HepG2 (cell line): ENCODE data around the gene DOHH. TPM values are rescaled to one million over a fixed set of nuclear protein-coding genes. Genes with fewer than 3 reads are reported as not detected.

Experiments
- HDAC1 ChIP-seq: sonication (generic); formaldehyde crosslinking; IDR thresholded peaks from 2 replicates; pipeline ENCODE4 v1.5.1; 2020; ENCODE audit warnings: mild to moderate bottlenecking, missing genetic modification reagents
- HIVEP1 ChIP-seq: sonication (generic); formaldehyde crosslinking; IDR thresholded peaks from 2 replicates; pipeline ENCODE4 v1.4.0; 2020; ENCODE audit warnings: mild to moderate bottlenecking, missing genetic modification reagents
- HMGXB4 ChIP-seq, 2 experiments: sonication (generic) in 1 of 2; formaldehyde crosslinking in 1 of 2; IDR thresholded peaks; 2 replicates each; pipeline versions ENCODE4 v1.4.0 to v1.6.1; 2018 to 2020; ENCODE audit warnings: missing genetic modification reagents in 2 of 2, borderline replicate concordance in 1 of 2, low read depth in 1 of 2, mild to moderate bottlenecking in 1 of 2, missing biosample characterization in 1 of 2
- KDM5B ChIP-seq: sonication (generic); formaldehyde crosslinking; IDR thresholded peaks from 2 replicates; pipeline ENCODE4 v1.4.0; 2020; ENCODE audit warnings: missing genetic modification reagents, mild to moderate bottlenecking, borderline replicate concordance
- KLF16 ChIP-seq, 2 experiments: sonication (generic) in 1 of 2; formaldehyde crosslinking in 1 of 2; IDR thresholded peaks; 2 replicates each; pipeline versions ENCODE4 v1.6.1 to v1.8.0; 2016 to 2023; ENCODE audit warnings: missing genetic modification reagents in 2 of 2, missing compliant biosample characterization in 1 of 2
- MEF2D ChIP-seq: sonication (generic); formaldehyde crosslinking; IDR thresholded peaks from 2 replicates; pipeline ENCODE4 v1.5.1; 2020; ENCODE audit warnings: mild to moderate bottlenecking, missing genetic modification reagents
- NCOA2 ChIP-seq: sonication (generic); formaldehyde crosslinking; IDR thresholded peaks from 2 replicates; pipeline ENCODE4 v1.8.0; 2022; ENCODE audit warnings: inconsistent platforms
- RFX5 ChIP-seq: IDR thresholded peaks from 2 replicates; pipeline ENCODE4 v1.6.1; 2011; ENCODE audit warnings: low read depth, low read length, improper control_type of control experiment
- RXRB ChIP-seq: IDR thresholded peaks from 2 replicates; pipeline ENCODE4 v1.6.1; 2016; ENCODE audit warnings: borderline replicate concordance, missing genetic modification reagents, missing compliant biosample characterization
- TCF7 ChIP-seq: sonication (generic); IDR thresholded peaks from 2 replicates; pipeline ENCODE4 v1.6.1; 2016; ENCODE audit warnings: antibody characterized with exemption, low read depth
- ZNF34 ChIP-seq: sonication (generic); formaldehyde crosslinking; IDR thresholded peaks from 2 replicates; pipeline ENCODE4 v1.4.0; 2020; ENCODE audit warnings: mild to moderate bottlenecking, missing genetic modification reagents, borderline replicate concordance
- ZNF407 ChIP-seq: sonication (generic); formaldehyde crosslinking; IDR thresholded peaks from one replicate; pipeline ENCODE4 v1.5.1; 2020; ENCODE audit warnings: mild to moderate bottlenecking, missing genetic modification reagents; ENCODE audit errors: not compliant biosample characterization
- ZNF562 ChIP-seq: sonication (generic); formaldehyde crosslinking; IDR thresholded peaks from 2 replicates; pipeline ENCODE4 v1.8.0; 2022; ENCODE audit warnings: missing genetic modification reagents, borderline replicate concordance
- ZNF597 ChIP-seq: sonication (generic); formaldehyde crosslinking; IDR thresholded peaks from 2 replicates; pipeline ENCODE4 v1.5.0; 2020; ENCODE audit warnings: missing genetic modification reagents
- ZSCAN25 ChIP-seq: sonication (generic); formaldehyde crosslinking; IDR thresholded peaks from 2 replicates; pipeline ENCODE4 v1.8.0; 2022; ENCODE audit warnings: mild to moderate bottlenecking, missing genetic modification reagents
- polyA plus RNA-seq, 8 experiments: library from polyadenylated mRNA; depleted of rRNA in 3 of 8; stranded (reverse) in 7 of 8; unstranded in 1 of 8; fragments of >200 nt; fragmentation: Illumina TruSeq in 4 of 8; extraction: Trizol in 4 of 8; gene quantifications; 2 replicates each; pipeline versions ENCODE4 v1.2.1 to v1.2.3, GENCODE V29; 2011 to 2016; ENCODE audit warnings: low read depth in 4 of 8, missing spikeins in 1 of 8, mixed read lengths in 1 of 8; ENCODE audit not compliant: insufficient read depth in 1 of 8
- total RNA-seq, 5 experiments: library from RNA; depleted of rRNA; stranded (reverse); fragments of >200 nt; fragmentation: Illumina TruSeq; extraction: Trizol; gene quantifications; 2 replicates each; pipeline ENCODE4 v1.2.3, GENCODE V29; 2016; ENCODE audit warnings: low read depth in 1 of 5

DOHH gene
- total and polyA plus RNA-seq, 2 of the 13 experiments (the other 11 are each of a cell fraction or from before 2014, with no cell fraction given): 3.5 to 13.7 TPM

- TF ChIP-seq KDM5B (CRISPR knock-in tag) (peak; percentile 71; the same call in 1 of the 2 replicates), HIVEP1 (CRISPR knock-in tag) (peak; percentile 64; the same call in 1 of the 2 replicates), HDAC1 (CRISPR knock-in tag) (0 out of 2 replicates have a peak, but pooled peaks have one; percentile 17), ZNF34 (CRISPR knock-in tag) (no peak), TCF7 (peak; percentile 80), HMGXB4 (CRISPR knock-in tag; IDR thresholded peaks at IDR 0.05; ENCODE audit: borderline replicate concordance in 1 of 2, low read depth in 1 of 2) (peak in 1 of 2 experiments; percentile 53; a peak in 1 of 4 replicates), ZNF562 (CRISPR knock-in tag) (no peak), RXRB (CRISPR knock-in tag) (0 out of 2 replicates have a peak, but pooled peaks have one; percentile 40), KLF16 (CRISPR knock-in tag; IDR thresholded peaks at IDR 0.05) (no peak), RFX5 (no peak), ZNF597 (CRISPR knock-in tag) (no peak), MEF2D (0 out of 2 replicates have a peak, but pooled peaks have one; percentile 35), ZNF407 (CRISPR knock-in tag) (peak; percentile 86), NCOA2 (CRISPR knock-in tag) (no peak), ZSCAN25 (CRISPR knock-in tag) (0 out of 2 replicates have a peak, but pooled peaks have one; percentile 35)
Observed at GRCh38 chr19:3507371-3508120, 7.1 kb upstream of the DOHH start (continued).
